Heart right ventricle (tissue), 16 donors: ENCODE measurements around the gene ANAPC15. TPM values are rescaled to one million over a fixed set of nuclear protein-coding genes. Genes with fewer than 3 reads are reported as not detected.

ENCODE experiments used
- ATAC-seq, 8 donors: fragments of 200-7000 bp; cut with Tn5 transposase; one replicate each; pipeline ENCODE4 v1.9.1; 2020; ENCODE audit warnings: mild to moderate bottlenecking in 8 of 8, moderate library complexity in 8 of 8, moderate number of reproducible peaks in 1 of 8
- DNase-seq, 2 donors: peaks; one replicate each; pipeline ENCODE4 v3.0.0-alpha.2; 2020
- H3K27ac ChIP-seq, 10 donors: fragments of 200-600 bp; sonication (generic) in 2 of 10; one replicate each; pipeline versions ENCODE4 v1.5.0 to v1.8.0; 2020 to 2022; ENCODE audit warnings: mild to moderate bottlenecking in 3 of 10
- H3K27me3 ChIP-seq, 7 donors: fragments of 200-600 bp; one replicate each; pipeline ENCODE4 v1.8.0; 2021 to 2022; ENCODE audit warnings: mild to moderate bottlenecking in 2 of 7
- H3K36me3 ChIP-seq, 9 donors: fragments of 200-600 bp; sonication (generic) in 1 of 9; one replicate each; pipeline versions ENCODE4 v1.5.0 to v1.8.0; 2020 to 2022; ENCODE audit warnings: mild to moderate bottlenecking in 2 of 9
- H3K4me1 ChIP-seq, 9 donors: fragments of 200-600 bp; sonication (generic) in 1 of 9; one replicate each; pipeline versions ENCODE4 v1.5.0 to v1.8.0; 2020 to 2022; ENCODE audit warnings: mild to moderate bottlenecking in 4 of 9
- H3K4me3 ChIP-seq, 10 donors: fragments of 200-600 bp; sonication (generic) in 2 of 10; one replicate each; pipeline versions ENCODE4 v1.5.0 to v1.8.0; 2020 to 2022; ENCODE audit warnings: mild to moderate bottlenecking in 7 of 10, moderate library complexity in 2 of 10
- H3K9me3 ChIP-seq, 11 donors: fragments of 200-600 bp in 10 of 11; sonication (generic) in 2 of 11; one replicate each; pipeline versions ENCODE4 v1.5.0 to v1.8.0; 2013 to 2022; ENCODE audit warnings: mild to moderate bottlenecking in 2 of 11, control low read depth in 1 of 11, moderate library complexity in 1 of 11
- WGBS, 2 donors: extraction: QIAGEN DNeasy Blood & Tissue Kit; methylation state at CpG; one replicate each; pipeline ENCODE4 v1.1.7; 2013; ENCODE audit warnings: inconsistent platforms in 1 of 2; 5-methylcytosine and 5-hydroxymethylcytosine counted together
- intact Hi-C, 10 donors: fragments of 100-400 bp; cut with DNase I; formaldehyde crosslinking; loops; one replicate each; pipeline versions ENCODE4 v1.11.1 to v1.14.2; 2022
- polyA plus RNA-seq, 2 donors: library from polyadenylated mRNA; stranded (reverse); fragments of 200-250 nt; gene quantifications; one replicate each; pipeline ENCODE4 v1.2.3, GENCODE V29; 2013
- total RNA-seq, 10 donors: library from RNA; stranded (reverse); fragmentation: NEBNext Ultra II Directional in 3 of 10; extraction: Animal tissue kit (Norgen Biotek cat#: 25700) in 3 of 10; gene quantifications; one replicate each; pipeline versions ENCODE4 v1.2.1 to v1.2.4, GENCODE V29; 2021 to 2023
- TF ChIP-seq, protein P1 (sequence below), 9 donors: fragments of 200-600 bp; sonication (generic) in 2 of 9; IDR thresholded peaks; one replicate each; pipeline versions ENCODE4 v1.5.0 to v1.8.0; 2021 to 2022; ENCODE audit warnings: antibody characterized with exemption in 9 of 9, mild to moderate bottlenecking in 5 of 9, moderate library complexity in 1 of 9
- donor health status: Arrhythmogenic right ventricular cardiomyopathy.
- donor health status: ischemic (EF 13 %, LVEDD 7.1; RV severe dilation, severe dysfunction).
- donor health status: healthy with polysubstance abuse.
- donor health status: DM: no; HTN: yes; CAD: no.
- donor health status: DM: no; HTN: no; CAD: no.
- donor health status: ischemic (EF 25% LVEDD 6.9; RV normal size, moderate dysfunction).
- donor health status: ischemic (EF 25% LVEDD 5.7; RV mildly dilated, moderate dysfunction).
- donor health status: healthy.
- donor health status: DM: yes; HTN: yes; CAD: no.
- donor health status: Ischemic cardiomyopathy.
- donor health status: ischemic (EF 35%, LVEDD 5.7; RV mildly dilated, moderate dysfunction).
- donor health status: nonischemic (EF 11% LVEDD 7.7; RV severe dilation, severe dysfunction).
- donor health status: DM: yes; HTN: yes; CAD: no.
- donor health status: PGD.
- donor health status: ischemic (EF 29% LVEDD 5.4; RV normal size, mild dysfunction).
- donor health status: nonischemic (EF 23%, LVEDD 6.1; RV moderate dilation, normal function).

The ANAPC15 gene
- total and polyA plus RNA-seq, 12 donors, result 31.8 to 104 (median 46.8) TPM

DNA sequence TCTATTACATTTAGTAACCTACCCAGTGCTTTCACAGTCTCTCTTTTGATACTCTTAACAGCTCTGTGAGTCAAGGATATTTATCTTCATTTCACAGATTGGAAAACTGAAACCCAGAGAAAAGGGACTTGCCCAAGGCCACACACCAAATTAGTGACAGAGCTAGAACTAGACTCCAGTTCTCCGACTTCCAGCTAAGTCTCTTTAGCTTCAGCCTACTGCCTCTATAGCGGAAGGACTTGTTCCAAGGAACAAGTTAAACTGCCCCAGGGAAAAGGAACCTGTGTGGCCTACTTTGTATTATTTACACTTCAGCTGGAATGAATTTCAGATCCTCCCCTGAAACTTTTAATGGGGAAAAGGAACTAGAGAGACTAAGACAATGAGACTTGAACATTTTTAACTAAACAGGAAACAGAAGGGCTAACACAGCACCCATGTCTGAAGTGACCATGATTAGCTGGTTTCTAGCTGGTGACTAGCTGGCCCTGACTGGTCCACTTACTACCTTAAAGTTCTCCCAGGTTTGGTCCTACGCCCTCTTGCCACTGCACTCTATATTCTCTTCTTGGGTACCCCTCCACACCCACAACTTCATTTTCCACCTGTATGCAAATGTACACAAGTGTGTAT, 30.6 kb downstream of the ANAPC15 start:
- TF ChIP-seq, protein P1, sequence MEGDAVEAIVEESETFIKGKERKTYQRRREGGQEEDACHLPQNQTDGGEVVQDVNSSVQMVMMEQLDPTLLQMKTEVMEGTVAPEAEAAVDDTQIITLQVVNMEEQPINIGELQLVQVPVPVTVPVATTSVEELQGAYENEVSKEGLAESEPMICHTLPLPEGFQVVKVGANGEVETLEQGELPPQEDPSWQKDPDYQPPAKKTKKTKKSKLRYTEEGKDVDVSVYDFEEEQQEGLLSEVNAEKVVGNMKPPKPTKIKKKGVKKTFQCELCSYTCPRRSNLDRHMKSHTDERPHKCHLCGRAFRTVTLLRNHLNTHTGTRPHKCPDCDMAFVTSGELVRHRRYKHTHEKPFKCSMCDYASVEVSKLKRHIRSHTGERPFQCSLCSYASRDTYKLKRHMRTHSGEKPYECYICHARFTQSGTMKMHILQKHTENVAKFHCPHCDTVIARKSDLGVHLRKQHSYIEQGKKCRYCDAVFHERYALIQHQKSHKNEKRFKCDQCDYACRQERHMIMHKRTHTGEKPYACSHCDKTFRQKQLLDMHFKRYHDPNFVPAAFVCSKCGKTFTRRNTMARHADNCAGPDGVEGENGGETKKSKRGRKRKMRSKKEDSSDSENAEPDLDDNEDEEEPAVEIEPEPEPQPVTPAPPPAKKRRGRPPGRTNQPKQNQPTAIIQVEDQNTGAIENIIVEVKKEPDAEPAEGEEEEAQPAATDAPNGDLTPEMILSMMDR (IDR thresholded peaks at IDR 0.05), result no peak
- H3K4me1 ChIP-seq, result peaks cover 0 to 36% (median 15%) of the 10 kb centered on the region in 9 donors
- 91 to 97% methylated on average over 3 of the region's 3 CpGs for WGBS, 2 donors
- no peaks in the 10 kb centered on the region for H3K9me3 ChIP-seq
- no peak for DNase-seq
- intact Hi-C loops, result loop anchor here in 2 of 10 donors (2.0 kb wide), 1 partner anchor 41 kb away; no protein-coding TSS in a partner anchor
- H3K27me3 ChIP-seq, result no peaks in the 10 kb centered on the region
- peaks cover 0 to 23% (median 0%) of the 10 kb centered on the region in 9 donors for H3K36me3 ChIP-seq
- no peak for ATAC-seq
- H3K27ac ChIP-seq, result peak overlapping the region in 7 of 10 donors; percentile 76 to 95 (median 89)
- no peak overlapping the region for H3K4me3 ChIP-seq

DNA sequence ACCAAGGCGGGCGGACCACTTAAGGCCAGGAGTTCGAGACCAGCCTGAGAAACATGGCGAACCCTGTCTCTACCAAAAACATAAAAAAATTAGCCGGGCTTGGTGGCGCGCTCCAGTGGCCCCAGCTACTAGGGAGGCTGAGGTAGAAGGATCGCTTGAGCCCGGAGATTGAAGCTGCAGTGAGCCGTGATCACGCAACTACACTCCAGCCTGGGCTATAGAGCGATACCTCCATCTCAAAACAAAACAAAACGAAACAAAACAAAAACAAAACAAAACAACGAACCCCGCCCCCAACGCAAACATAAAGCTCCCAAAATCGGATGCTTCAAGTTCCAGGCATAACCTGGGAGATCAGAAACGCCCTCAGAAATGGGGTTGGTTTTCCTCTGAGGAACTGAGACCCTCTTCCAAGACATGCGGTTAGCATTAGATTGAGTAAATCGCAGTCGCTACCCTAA, 31.3 kb downstream of the ANAPC15 start:
- DNase-seq (no peak), ATAC-seq (no peak)
- H3K27ac ChIP-seq, result peak overlapping the region; percentile 67 to 95 (median 87)
- no peaks in the 10 kb centered on the region for H3K9me3 ChIP-seq
- 71 to 72% methylated on average over 21 of the region's 21 CpGs for WGBS, 2 donors
- H3K36me3 ChIP-seq, result peaks cover 0 to 23% (median 0%) of the 10 kb centered on the region in 9 donors
- peak overlapping the region in 9 of 10 donors; percentile 59 to 89 (median 75) for H3K4me3 ChIP-seq
- TF ChIP-seq, protein P1 (IDR thresholded peaks at IDR 0.05), result no peak
- no peaks in the 10 kb centered on the region for H3K27me3 ChIP-seq
- H3K4me1 ChIP-seq, result peaks cover 0 to 36% (median 15%) of the 10 kb centered on the region in 9 donors
- intact Hi-C loops, result loop anchor here in 2 of 10 donors (2.0 kb wide), 1 partner anchor 40 kb away; no protein-coding TSS in a partner anchor

DNA sequence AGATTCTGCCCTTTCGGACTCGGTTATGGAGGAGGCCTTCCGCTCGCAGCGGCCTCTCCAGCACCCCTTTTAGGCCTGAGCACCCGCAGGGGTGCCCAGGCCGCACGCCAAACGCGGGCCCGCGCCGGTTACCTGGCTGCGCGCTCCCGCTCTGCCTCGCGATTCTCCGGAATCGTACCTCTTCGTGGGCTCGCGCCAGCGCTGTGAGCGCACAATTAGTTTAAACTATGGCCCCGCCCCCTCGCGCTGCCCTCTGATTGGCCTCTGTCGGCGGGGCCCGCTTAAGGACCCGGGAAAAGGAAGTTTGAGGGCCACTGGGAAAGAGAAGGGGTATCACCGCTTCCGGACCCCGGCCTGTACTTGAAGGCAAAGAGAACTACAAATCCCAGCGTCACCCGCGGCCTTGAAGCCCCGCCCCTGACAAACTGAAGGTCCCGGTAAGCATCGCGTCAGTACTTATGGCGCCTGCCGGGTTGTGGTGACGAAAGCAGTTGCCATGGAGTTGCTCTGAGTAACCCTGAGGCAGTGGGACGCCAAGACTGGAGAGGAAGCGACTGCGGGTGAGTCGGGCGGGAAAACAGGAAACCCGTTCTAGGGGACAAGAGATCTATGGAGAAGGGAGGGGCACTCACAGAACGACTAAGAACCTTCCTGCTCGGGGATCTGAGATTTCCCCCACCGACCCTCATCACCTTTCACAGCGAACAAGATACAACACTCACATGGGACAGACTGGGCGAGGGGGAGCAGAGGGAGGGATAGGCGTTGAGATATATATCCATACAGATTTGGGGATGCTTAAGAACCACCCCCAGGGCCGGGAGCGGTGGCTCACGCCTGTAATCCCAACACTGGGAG, 31.9 kb downstream of the ANAPC15 start, which contains the start of the genes LRRC51 and NUMA1:
Gene LRRC51, plus strand, starts transcription at position 525 of the 858 bp plus-strand sequence. CDS start 8,234 bp downstream, outside the sequence.
Gene NUMA1, minus strand, starts transcription at position 217 of the 858 bp plus-strand sequence. CDS start 44,599 bp downstream, outside the sequence.
- 1% methylated on average over 60 of the region's 60 CpGs for WGBS, 2 donors
- TF ChIP-seq, protein P1 (IDR thresholded peaks at IDR 0.05), result no peak
- peak within 1 kb of the TSS; percentile 67 to 95 (median 87) for H3K27ac ChIP-seq
- H3K9me3 ChIP-seq, result no peaks in the 10 kb centered on the region
- peak within 1 kb of the TSS; percentile 43 to 89 (median 74) for H3K4me3 ChIP-seq
- H3K4me1 ChIP-seq, result peaks cover 0 to 39% (median 15%) of the 10 kb centered on the region in 9 donors
- ATAC-seq, result peak; percentile 97 to 99 (median 98)
- intact Hi-C loops, result loop anchor here in 6 of 10 donors (1.0 to 2.0 kb wide), 4 partner anchors 32 to 40 kb away; partner anchors contain the start of gene ANAPC15 (in 3 of the 6)
- DNase-seq, result peak; percentile 97 to 100
- H3K27me3 ChIP-seq, result no peaks in the 10 kb centered on the region
- peaks cover 0 to 22% (median 0%) of the 10 kb centered on the region in 9 donors for H3K36me3 ChIP-seq
